NCI-H82 (cell line): ENCODE results near the gene GPC6.

Experiments used
- DNase-seq: peaks from one replicate; lab custom pipeline; 2025; lab: John Stamatoyannopoulos, UW

The GPC6 gene

GRCh38 chr13:94168783-94169453, 942.3 kb downstream of the GPC6 start:
- no peak for DNase-seq

GRCh38 chr13:94169454-94170144, 943.0 kb downstream of the GPC6 start:
- no peak for DNase-seq

GRCh38 chr13:94170145-94170571, 943.6 kb downstream of the GPC6 start:
- DNase-seq = no peak

- no peak for DNase-seq
Measured at GRCh38 chr13:94172416-94172815, 945.8 kb downstream of the GPC6 start.

- no peak for DNase-seq
Measured at GRCh38 chr13:94173312-94173854, 946.8 kb downstream of the GPC6 start.

GRCh38 chr13:94174009-94174408, 947.4 kb downstream of the GPC6 start:
- no peak for DNase-seq

GRCh38 chr13:94175076-94175475, 948.5 kb downstream of the GPC6 start:
- DNase-seq = no peak

- no peak for DNase-seq
Measured at GRCh38 chr13:94176561-94176960, 950.0 kb downstream of the GPC6 start.

- DNase-seq = no peak
Measured at GRCh38 chr13:94177041-94177440, 950.4 kb downstream of the GPC6 start.

- no peak for DNase-seq
Measured at GRCh38 chr13:94178625-94179244, 952.1 kb downstream of the GPC6 start.

GRCh38 chr13:94181461-94182107, 955.0 kb downstream of the GPC6 start:
- DNase-seq = no peak

- no peak for DNase-seq
Measured at GRCh38 chr13:94182185-94182761, 955.7 kb downstream of the GPC6 start.

GRCh38 chr13:94186470-94186869, 959.9 kb downstream of the GPC6 start:
- no peak for DNase-seq

GRCh38 chr13:94188201-94188854, 961.7 kb downstream of the GPC6 start:
- no peak for DNase-seq

GRCh38 chr13:94192431-94192975, 965.9 kb downstream of the GPC6 start:
- peak; percentile 82 for DNase-seq

GRCh38 chr13:94195715-94196114, 969.1 kb downstream of the GPC6 start:
- DNase-seq = no peak

GRCh38 chr13:94196413-94196812, 969.8 kb downstream of the GPC6 start:
- DNase-seq = no peak

GRCh38 chr13:94198681-94199080, 972.1 kb downstream of the GPC6 start:
- no peak for DNase-seq

GRCh38 chr13:94199135-94199534, 972.5 kb downstream of the GPC6 start:
- no peak for DNase-seq

- no peak for DNase-seq
Measured at GRCh38 chr13:94201022-94201421, 974.4 kb downstream of the GPC6 start.

GRCh38 chr13:94204163-94204562, 977.6 kb downstream of the GPC6 start:
- no peak for DNase-seq
